ENCODE results near the gene EPHA6.

EPHA6 gene

GRCh38 chr3:97662264-97662663 is 847.9 kb downstream of the EPHA6 start:
- Histone ChIP-seq H3K27me3 (ENCODE audit: insufficient read depth, low read length) (peaks cover 14% of the 10 kb centered on the region; the same call in 1 of the 2 replicates), H3K4me1 (ENCODE audit: control insufficient read depth, insufficient read depth, low read length, unreplicated experiment) (no peaks in the 10 kb centered on the region), H2AFZ (ENCODE audit: low read length, unreplicated experiment) (no peak overlapping the region), H3K79me2 (ENCODE audit: control insufficient read depth, insufficient read depth, low read length, unreplicated experiment) (no peaks in the 10 kb centered on the region), H3K36me3 (ENCODE audit: insufficient read depth, low read length) (no peaks in the 10 kb centered on the region), H3K27ac (ENCODE audit: low read depth, low read length) (no peak overlapping the region), H3K4me3 (ENCODE audit: low read depth, low read length) (no peak overlapping the region)

GRCh38 chr3:97662762-97663161 is 848.4 kb downstream of the EPHA6 start:
- Histone ChIP-seq H2AFZ (ENCODE audit: low read length, unreplicated experiment) (no peak overlapping the region), H3K27ac (ENCODE audit: low read depth, low read length) (no peak overlapping the region), H3K36me3 (ENCODE audit: insufficient read depth, low read length) (no peaks in the 10 kb centered on the region)

GRCh38 chr3:97665896-97666295 is 851.5 kb downstream of the EPHA6 start:
- H3K27me3 ChIP-seq (ENCODE audit: insufficient read depth, low read length): peaks cover 9% of the 10 kb centered on the region; the same call in 1 of the 2 replicates
- H3K79me2 ChIP-seq (ENCODE audit: control insufficient read depth, insufficient read depth, low read length, unreplicated experiment): no peaks in the 10 kb centered on the region
- H3K27ac ChIP-seq (ENCODE audit: low read depth, low read length): no peak overlapping the region
- no peak overlapping the region for H3K4me3 ChIP-seq (ENCODE audit: low read depth, low read length)
- no peaks in the 10 kb centered on the region for H3K36me3 ChIP-seq (ENCODE audit: insufficient read depth, low read length)
- no peak overlapping the region for H2AFZ ChIP-seq (ENCODE audit: low read length, unreplicated experiment)
- no peaks in the 10 kb centered on the region for H3K4me1 ChIP-seq (ENCODE audit: control insufficient read depth, insufficient read depth, low read length, unreplicated experiment)

More at GRCh38 chr3:97662762-97663161, 848.4 kb downstream of the EPHA6 start:
- Histone ChIP-seq H3K27me3 (ENCODE audit: insufficient read depth, low read length) (peaks cover 11% of the 10 kb centered on the region; the same call in 1 of the 2 replicates), H3K4me3 (ENCODE audit: low read depth, low read length) (no peak overlapping the region), H3K4me1 (ENCODE audit: control insufficient read depth, insufficient read depth, low read length, unreplicated experiment) (no peaks in the 10 kb centered on the region), H3K79me2 (ENCODE audit: control insufficient read depth, insufficient read depth, low read length, unreplicated experiment) (no peaks in the 10 kb centered on the region)

GRCh38 chr3:97670952-97671351 is 856.6 kb downstream of the EPHA6 start:
- Histone ChIP-seq H3K27ac (ENCODE audit: low read depth, low read length) (no peak overlapping the region), H3K4me3 (ENCODE audit: low read depth, low read length) (no peak overlapping the region), H3K36me3 (ENCODE audit: insufficient read depth, low read length) (no peaks in the 10 kb centered on the region), H3K27me3 (ENCODE audit: insufficient read depth, low read length) (peaks cover 7% of the 10 kb centered on the region), H2AFZ (ENCODE audit: low read length, unreplicated experiment) (no peak overlapping the region), H3K4me1 (ENCODE audit: control insufficient read depth, insufficient read depth, low read length, unreplicated experiment) (peaks cover 10% of the 10 kb centered on the region), H3K79me2 (ENCODE audit: control insufficient read depth, insufficient read depth, low read length, unreplicated experiment) (no peaks in the 10 kb centered on the region)

- H3K27ac ChIP-seq (ENCODE audit: low read depth, low read length): peak overlapping the region; percentile 5
- H3K27me3 ChIP-seq (ENCODE audit: insufficient read depth, low read length): peaks cover 13% of the 10 kb centered on the region
Measured at GRCh38 chr3:97673357-97673997, 859.1 kb downstream of the EPHA6 start.

GRCh38 chr3:97674461-97674860 is 860.1 kb downstream of the EPHA6 start:
- H3K4me3 ChIP-seq (ENCODE audit: low read depth, low read length): no peak overlapping the region
- H3K36me3 ChIP-seq (ENCODE audit: insufficient read depth, low read length): no peaks in the 10 kb centered on the region
- H3K27me3 ChIP-seq (ENCODE audit: insufficient read depth, low read length): peaks cover 13% of the 10 kb centered on the region
- H2AFZ ChIP-seq (ENCODE audit: low read length, unreplicated experiment): no peak overlapping the region
- H3K79me2 ChIP-seq (ENCODE audit: control insufficient read depth, insufficient read depth, low read length, unreplicated experiment): no peaks in the 10 kb centered on the region
- H3K27ac ChIP-seq (ENCODE audit: low read depth, low read length): no peak overlapping the region
- peaks cover 10% of the 10 kb centered on the region for H3K4me1 ChIP-seq (ENCODE audit: control insufficient read depth, insufficient read depth, low read length, unreplicated experiment)

More at GRCh38 chr3:97673357-97673997, 859.1 kb downstream of the EPHA6 start:
- H3K36me3 ChIP-seq (ENCODE audit: insufficient read depth, low read length): no peaks in the 10 kb centered on the region
- peaks cover 10% of the 10 kb centered on the region for H3K4me1 ChIP-seq (ENCODE audit: control insufficient read depth, insufficient read depth, low read length, unreplicated experiment)
- no peak overlapping the region for H2AFZ ChIP-seq (ENCODE audit: low read length, unreplicated experiment)
- no peaks in the 10 kb centered on the region for H3K79me2 ChIP-seq (ENCODE audit: control insufficient read depth, insufficient read depth, low read length, unreplicated experiment)
- H3K4me3 ChIP-seq (ENCODE audit: low read depth, low read length): no peak overlapping the region

DNA sequence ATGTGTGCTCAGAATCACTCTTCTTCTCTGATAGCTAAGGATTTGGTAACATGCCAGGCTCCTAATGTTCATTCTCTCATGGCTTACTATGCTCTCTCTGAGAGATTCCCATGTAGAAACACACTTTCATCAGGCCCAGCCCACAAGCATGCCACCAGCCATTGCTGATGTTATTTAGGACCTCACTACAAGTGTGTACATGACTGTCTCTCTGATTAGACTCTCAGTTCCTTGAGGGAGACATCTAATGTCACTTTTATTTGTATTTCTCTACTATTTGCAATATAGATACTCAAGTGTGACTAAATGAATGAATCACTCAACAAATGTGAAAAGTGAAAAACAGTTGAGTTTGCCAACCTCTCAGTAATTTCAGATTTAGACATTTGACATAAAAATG is 865.8 kb downstream of the EPHA6 start:
- H3K36me3 ChIP-seq (ENCODE audit: insufficient read depth, low read length): no peaks in the 10 kb centered on the region
- no peaks in the 10 kb centered on the region for H3K4me1 ChIP-seq (ENCODE audit: control insufficient read depth, insufficient read depth, low read length, unreplicated experiment)
- H3K4me3 ChIP-seq (ENCODE audit: low read depth, low read length): no peak overlapping the region
- no peaks in the 10 kb centered on the region for H3K79me2 ChIP-seq (ENCODE audit: control insufficient read depth, insufficient read depth, low read length, unreplicated experiment)
- peaks cover 22% of the 10 kb centered on the region for H3K27me3 ChIP-seq (ENCODE audit: insufficient read depth, low read length)
- H3K27ac ChIP-seq (ENCODE audit: low read depth, low read length): no peak overlapping the region
- no peak overlapping the region for H2AFZ ChIP-seq (ENCODE audit: low read length, unreplicated experiment)

DNA sequence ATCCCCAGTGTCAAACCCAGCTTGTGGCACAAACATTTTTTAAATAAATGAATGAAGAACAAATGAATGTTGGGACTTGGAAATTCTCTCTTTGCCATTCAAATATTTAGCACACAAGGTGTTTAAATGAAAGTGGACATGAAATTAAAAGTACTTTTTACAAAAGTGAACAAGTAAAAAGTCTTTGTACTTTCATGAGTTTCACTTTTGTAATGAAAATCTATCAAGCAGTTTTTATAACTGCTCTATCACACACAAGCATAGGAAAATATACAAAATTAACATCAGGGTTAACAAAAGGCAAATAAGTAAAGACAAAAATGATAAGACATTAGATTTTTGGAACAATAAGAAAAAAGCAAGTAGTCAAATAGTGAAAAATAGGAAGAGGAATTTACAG is 866.3 kb downstream of the EPHA6 start:
- peaks cover 22% of the 10 kb centered on the region for H3K27me3 ChIP-seq (ENCODE audit: insufficient read depth, low read length)
- H3K27ac ChIP-seq (ENCODE audit: low read depth, low read length): no peak overlapping the region
- no peak overlapping the region for H2AFZ ChIP-seq (ENCODE audit: low read length, unreplicated experiment)
- H3K4me1 ChIP-seq (ENCODE audit: control insufficient read depth, insufficient read depth, low read length, unreplicated experiment): no peaks in the 10 kb centered on the region
- no peaks in the 10 kb centered on the region for H3K79me2 ChIP-seq (ENCODE audit: control insufficient read depth, insufficient read depth, low read length, unreplicated experiment)
- H3K36me3 ChIP-seq (ENCODE audit: insufficient read depth, low read length): no peaks in the 10 kb centered on the region
- H3K4me3 ChIP-seq (ENCODE audit: low read depth, low read length): no peak overlapping the region

- H3K4me1 ChIP-seq (ENCODE audit: control insufficient read depth, insufficient read depth, low read length, unreplicated experiment): no peaks in the 10 kb centered on the region
- H3K27ac ChIP-seq (ENCODE audit: low read depth, low read length): no peak overlapping the region
- H3K79me2 ChIP-seq (ENCODE audit: control insufficient read depth, insufficient read depth, low read length, unreplicated experiment): no peaks in the 10 kb centered on the region
- H2AFZ ChIP-seq (ENCODE audit: low read length, unreplicated experiment): no peak overlapping the region
- no peak overlapping the region for H3K4me3 ChIP-seq (ENCODE audit: low read depth, low read length)
- H3K36me3 ChIP-seq (ENCODE audit: insufficient read depth, low read length): no peaks in the 10 kb centered on the region
- H3K27me3 ChIP-seq (ENCODE audit: insufficient read depth, low read length): peaks cover 14% of the 10 kb centered on the region
Measured at GRCh38 chr3:97684490-97684889, 870.1 kb downstream of the EPHA6 start.

DNA sequence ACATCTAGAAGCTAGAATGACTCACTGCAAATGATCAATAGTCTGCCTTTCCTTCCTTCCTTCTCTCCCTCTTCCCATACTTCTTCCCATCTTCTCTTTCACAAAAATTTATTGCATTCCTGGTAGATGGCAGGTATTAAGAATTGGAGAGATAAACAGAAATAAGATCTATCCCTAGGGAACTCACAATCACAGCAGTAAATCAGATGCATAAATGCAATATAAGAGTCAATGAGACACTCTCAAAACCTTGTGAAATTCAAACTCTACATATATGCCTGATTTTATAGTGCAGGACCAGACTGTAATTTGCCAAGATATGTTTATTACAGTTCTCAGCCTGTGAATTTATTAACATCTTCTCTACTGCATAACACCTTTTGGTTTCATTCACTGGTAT is 871.9 kb downstream of the EPHA6 start:
- H2AFZ ChIP-seq (ENCODE audit: low read length, unreplicated experiment): no peak overlapping the region
- H3K36me3 ChIP-seq (ENCODE audit: insufficient read depth, low read length): no peaks in the 10 kb centered on the region
- H3K4me1 ChIP-seq (ENCODE audit: control insufficient read depth, insufficient read depth, low read length, unreplicated experiment): no peaks in the 10 kb centered on the region
- peaks cover 10% of the 10 kb centered on the region for H3K27me3 ChIP-seq (ENCODE audit: insufficient read depth, low read length)
- no peak overlapping the region for H3K4me3 ChIP-seq (ENCODE audit: low read depth, low read length)
- no peak overlapping the region for H3K27ac ChIP-seq (ENCODE audit: low read depth, low read length)
- no peaks in the 10 kb centered on the region for H3K79me2 ChIP-seq (ENCODE audit: control insufficient read depth, insufficient read depth, low read length, unreplicated experiment)

GRCh38 chr3:97687734-97688133 is 873.3 kb downstream of the EPHA6 start:
- Histone ChIP-seq H2AFZ (ENCODE audit: low read length, unreplicated experiment) (no peak overlapping the region), H3K79me2 (ENCODE audit: control insufficient read depth, insufficient read depth, low read length, unreplicated experiment) (no peaks in the 10 kb centered on the region), H3K4me1 (ENCODE audit: control insufficient read depth, insufficient read depth, low read length, unreplicated experiment) (no peaks in the 10 kb centered on the region), H3K36me3 (ENCODE audit: insufficient read depth, low read length) (no peaks in the 10 kb centered on the region), H3K4me3 (ENCODE audit: low read depth, low read length) (no peak overlapping the region), H3K27me3 (ENCODE audit: insufficient read depth, low read length) (peaks cover 10% of the 10 kb centered on the region), H3K27ac (ENCODE audit: low read depth, low read length) (no peak overlapping the region)

Data from ACC112 (cell line).